ENCODE results near the gene KRT35. TPM values are rescaled to one million over a fixed set of nuclear protein-coding genes. Genes with fewer than 3 reads are reported as not detected.

The KRT35 gene
- total RNA-seq, 8 experiments from 2014 or later = 0.09 to 0.24 (median 0.17) TPM; not detected in 4

- Histone ChIP-seq H3K27ac (no peak overlapping the region), H3K4me3 (no peak overlapping the region), H3K4me1 (replicated peaks in 1 of 2) (peaks cover 3 to 15% of the 10 kb centered on the region in 2 donors)
- no peak for ATAC-seq (replicated peaks in 6 of 8)
- WGBS, 10 experiments = 0 to 40% (median 0%) methylated on average over 1 of the region's 2 CpGs; no CpG with 5 or more reads in 6 of the 10 experiments
- in situ Hi-C loops (cut with MboI; ENCODE audit: low pct_unique_long_range_greater_than_20kb in 2 of 9, low sequenced_read_pairs in 9 of 9, unreplicated experiment in 9 of 9) = loop anchor here in 2 of 9 experiments (25.0 kb wide), 1 partner anchor 582 kb away; no protein-coding TSS in a partner anchor
These were observed 13.6 kb upstream of the KRT35 start for GRCh38 chr17:41494524-41494923.

DNA sequence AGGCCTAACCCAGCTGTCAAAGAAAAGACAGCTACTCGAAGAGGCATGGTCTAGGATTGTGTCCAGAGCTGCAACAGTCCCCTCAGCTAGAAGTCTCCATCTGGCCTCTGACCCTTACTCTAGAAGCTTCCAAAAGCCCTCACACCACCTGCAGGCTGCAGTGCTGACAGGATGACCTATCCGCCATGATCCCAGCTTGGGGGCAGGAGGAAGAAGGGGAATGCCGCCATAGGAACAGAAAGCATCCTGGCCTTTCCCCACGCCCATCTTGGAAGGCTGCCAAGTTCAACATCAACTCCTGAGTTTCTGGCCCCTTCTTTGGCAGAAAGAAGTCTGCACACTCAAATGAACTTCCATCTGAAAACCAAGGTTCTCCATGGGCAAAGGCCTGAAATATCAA, 11.8 kb upstream of the KRT35 start:
- in situ Hi-C loops (cut with MboI; ENCODE audit: low pct_unique_long_range_greater_than_20kb in 2 of 9, low sequenced_read_pairs in 9 of 9, unreplicated experiment in 9 of 9) = loop anchor here in 2 of 9 experiments (25.0 kb wide), 1 partner anchor 580 kb away; no protein-coding TSS in a partner anchor
- Histone ChIP-seq H3K27ac (no peak overlapping the region), H3K4me1 (replicated peaks in 1 of 2) (peaks cover 3 to 15% of the 10 kb centered on the region in 2 donors), H3K4me3 (no peak overlapping the region)
- peak in 2 of 8 experiments; percentile 19 to 48 for ATAC-seq (replicated peaks in 6 of 8)
- WGBS, 10 experiments = 0 to 80% (median 51%) methylated on average over 1 to 4 of the region's 4 CpGs; no CpG with 5 or more reads in 4 of the 10 experiments

DNA sequence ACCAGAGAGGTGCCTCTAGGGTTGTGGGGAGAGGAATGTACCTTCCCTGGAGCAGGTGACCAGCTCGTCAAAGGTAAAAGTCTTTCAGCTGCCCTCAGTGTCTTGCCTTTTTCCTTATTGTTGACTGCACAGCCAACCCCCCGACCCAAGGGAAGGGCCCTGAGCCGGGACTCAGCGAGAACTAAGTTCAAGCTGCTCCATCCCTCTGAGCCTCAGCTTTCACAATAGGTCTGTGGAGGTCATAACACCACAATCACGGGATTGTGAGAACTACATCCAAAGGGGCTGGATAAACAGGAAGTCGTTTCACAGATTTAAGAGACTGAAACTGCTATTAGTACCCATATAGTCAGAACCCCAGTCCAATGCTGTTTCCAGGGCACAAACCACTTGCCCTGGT, 11.4 kb upstream of the KRT35 start:
- no peak overlapping the region for H3K27ac ChIP-seq
- in situ Hi-C loops (cut with MboI; ENCODE audit: low pct_unique_long_range_greater_than_20kb in 2 of 9, low sequenced_read_pairs in 9 of 9, unreplicated experiment in 9 of 9) = loop anchor here in 2 of 9 experiments (25.0 kb wide), 1 partner anchor 580 kb away; no protein-coding TSS in a partner anchor
- H3K4me3 ChIP-seq = no peak overlapping the region
- no peak for ATAC-seq (replicated peaks in 6 of 8)
- WGBS, 10 experiments = 7 to 90% (median 67%) methylated on average over 2 to 6 of the region's 6 CpGs; no CpG with 5 or more reads in 2 of the 10 experiments
- peaks cover 3 to 15% of the 10 kb centered on the region in 2 donors for H3K4me1 ChIP-seq (replicated peaks in 1 of 2)

- no peak overlapping the region for H3K4me3 ChIP-seq
- ATAC-seq (replicated peaks in 6 of 8) = no peak
- no peak overlapping the region for H3K27ac ChIP-seq
- 20 to 100% (median 72%) methylated on average over 1 to 2 of the region's 2 CpGs; no CpG with 5 or more reads in 6 of the 10 experiments for WGBS, 10 experiments
- H3K4me1 ChIP-seq (replicated peaks in 1 of 2) = peaks cover 3 to 15% of the 10 kb centered on the region in 2 donors
- in situ Hi-C loops (cut with MboI; ENCODE audit: low pct_unique_long_range_greater_than_20kb in 2 of 9, low sequenced_read_pairs in 9 of 9, unreplicated experiment in 9 of 9) = loop anchor here in 2 of 9 experiments (25.0 kb wide), 1 partner anchor 579 kb away; no protein-coding TSS in a partner anchor
These were observed 10.5 kb upstream of the KRT35 start for GRCh38 chr17:41491476-41491875.

DNA sequence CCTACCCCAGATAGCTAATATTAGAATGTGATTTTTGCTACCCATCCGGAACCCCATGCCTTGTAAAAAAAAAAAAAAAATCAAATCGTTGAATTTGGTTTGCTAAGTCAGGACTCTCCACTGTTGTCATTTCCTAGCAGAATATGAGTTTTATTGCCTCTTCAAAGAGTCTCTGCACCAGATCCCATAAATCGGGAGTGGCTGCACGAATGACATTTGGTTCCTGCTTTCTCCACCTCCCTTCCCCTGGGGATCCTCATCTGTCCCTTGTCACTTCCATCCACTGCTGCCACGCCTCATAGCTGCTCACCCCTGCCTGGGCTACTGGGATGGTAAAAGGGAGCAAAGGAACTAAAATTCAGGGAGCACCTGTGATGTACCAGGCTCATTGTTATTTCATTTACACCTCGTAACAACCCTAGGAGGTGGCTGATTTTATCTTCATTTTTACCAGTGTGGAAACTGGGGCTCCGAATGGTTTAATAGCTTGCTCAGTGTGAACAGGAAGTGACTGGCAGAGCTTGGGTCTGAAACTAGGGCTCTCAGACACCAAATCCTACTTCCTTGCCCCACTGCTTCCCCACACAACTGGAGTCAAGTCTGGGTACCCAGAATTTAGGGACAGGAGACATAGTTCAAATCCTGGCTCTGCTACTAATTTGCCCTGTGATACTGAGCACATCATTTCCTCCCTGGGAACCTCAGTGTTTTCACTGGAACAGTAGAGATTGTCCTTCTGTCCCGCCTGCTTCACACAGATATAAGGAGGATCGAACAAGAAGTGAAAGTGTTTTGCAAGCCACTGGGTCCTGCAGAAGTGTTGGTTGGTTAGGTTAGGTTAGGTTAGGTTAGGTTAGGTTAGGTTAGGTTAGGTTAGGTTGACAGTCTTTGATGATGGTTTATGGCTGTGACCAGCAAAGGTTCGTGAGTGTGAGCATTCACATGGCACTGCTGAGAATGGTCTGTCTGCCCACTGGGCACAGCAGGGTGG, 9.3 kb upstream of the KRT35 start:
- Histone ChIP-seq H3K4me3 (no peak overlapping the region), H3K4me1 (replicated peaks in 1 of 2) (peaks cover 3 to 15% of the 10 kb centered on the region in 2 donors)

GRCh38 chr17:41489531-41489930, 8.6 kb upstream of the KRT35 start, which contains the start of gene KRT36:
Gene KRT36 (minus strand): TSS chr17:41489910. CDS start chr17:41489864, 46 bp downstream.
- H3K4me3 ChIP-seq = no peak within 1 kb of the TSS
- ATAC-seq (replicated peaks in 6 of 8) = no peak
- H3K4me1 ChIP-seq (replicated peaks in 1 of 2) = peaks cover 3 to 15% of the 10 kb centered on the region in 2 donors
- in situ Hi-C loops (cut with MboI; ENCODE audit: low pct_unique_long_range_greater_than_20kb in 2 of 9, low sequenced_read_pairs in 9 of 9, unreplicated experiment in 9 of 9) = loop anchor here in 2 of 9 experiments (25.0 kb wide), 1 partner anchor 577 kb away; no protein-coding TSS in a partner anchor
- no peak within 1 kb of the TSS for H3K27ac ChIP-seq
- 90 to 100% (median 96%) methylated on average over 1 to 5 of the region's 12 CpGs; no CpG with 5 or more reads in 7 of the 10 experiments for WGBS, 10 experiments

More for the DNA sequence above, 9.3 kb upstream of the KRT35 start:
- H3K27ac ChIP-seq = no peak overlapping the region
- WGBS, 10 experiments = 16 to 75% (median 66%) methylated on average over 1 to 6 of the region's 10 CpGs; no CpG with 5 or more reads in 2 of the 10 experiments
- ATAC-seq (replicated peaks in 6 of 8) = peak in 5 of 8 experiments; percentile 46 to 87 (median 70)
- in situ Hi-C loops (cut with MboI; ENCODE audit: low pct_unique_long_range_greater_than_20kb in 2 of 9, low sequenced_read_pairs in 9 of 9, unreplicated experiment in 9 of 9) = loop anchor here in 2 of 9 experiments (25.0 kb wide), 1 partner anchor 578 kb away; no protein-coding TSS in a partner anchor

DNA sequence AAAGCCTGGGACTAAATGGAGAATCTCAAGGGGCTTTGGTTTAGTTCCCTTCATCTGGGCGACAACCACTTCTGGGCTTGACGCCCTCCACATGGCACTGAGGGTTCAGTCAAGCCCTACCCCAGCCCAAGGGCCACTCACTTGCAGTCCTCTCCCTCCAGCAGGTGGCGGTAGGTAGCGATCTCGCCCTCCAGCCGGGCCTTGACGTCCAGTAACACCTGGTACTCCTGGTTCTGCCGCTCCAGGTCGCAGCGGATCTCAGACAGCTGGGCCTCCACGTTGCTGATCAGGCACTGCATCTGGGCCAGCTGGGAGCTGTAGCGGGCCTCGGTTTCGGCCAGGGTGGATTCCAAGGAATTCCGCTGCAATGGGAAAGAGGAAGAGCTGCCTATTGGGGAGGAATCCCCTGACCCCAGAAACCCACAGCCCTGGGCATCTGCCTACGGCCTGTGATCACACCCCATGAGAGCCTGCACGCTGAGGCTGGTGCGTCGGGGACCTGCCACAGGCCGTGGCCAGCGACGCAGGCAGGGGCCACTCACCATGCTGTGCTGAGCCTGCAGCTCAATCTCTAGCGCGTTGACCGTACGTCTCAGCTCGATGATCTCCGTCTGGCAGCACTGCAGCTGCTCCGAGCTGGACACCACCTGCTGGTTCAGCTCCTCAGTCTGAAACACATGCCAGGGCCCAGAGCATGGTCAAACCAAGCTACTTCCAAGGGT, 6.0 kb upstream of the KRT35 start:
- no peak overlapping the region for H3K27ac ChIP-seq
- peaks cover 3% of the 10 kb centered on the region in 2 donors for H3K4me1 ChIP-seq (replicated peaks in 1 of 2)
- H3K4me3 ChIP-seq = no peak overlapping the region
- in situ Hi-C loops (cut with MboI; ENCODE audit: low pct_unique_long_range_greater_than_20kb in 2 of 9, low sequenced_read_pairs in 9 of 9, unreplicated experiment in 9 of 9) = loop anchor here in 2 of 9 experiments (25.0 kb wide), 1 partner anchor 575 kb away; no protein-coding TSS in a partner anchor
- 80 to 97% (median 81%) methylated on average over 3 to 15 of the region's 29 CpGs; no CpG with 5 or more reads in 7 of the 10 experiments for WGBS, 10 experiments
- peak in 1 of 8 experiments; percentile 46 for ATAC-seq (replicated peaks in 6 of 8)

DNA sequence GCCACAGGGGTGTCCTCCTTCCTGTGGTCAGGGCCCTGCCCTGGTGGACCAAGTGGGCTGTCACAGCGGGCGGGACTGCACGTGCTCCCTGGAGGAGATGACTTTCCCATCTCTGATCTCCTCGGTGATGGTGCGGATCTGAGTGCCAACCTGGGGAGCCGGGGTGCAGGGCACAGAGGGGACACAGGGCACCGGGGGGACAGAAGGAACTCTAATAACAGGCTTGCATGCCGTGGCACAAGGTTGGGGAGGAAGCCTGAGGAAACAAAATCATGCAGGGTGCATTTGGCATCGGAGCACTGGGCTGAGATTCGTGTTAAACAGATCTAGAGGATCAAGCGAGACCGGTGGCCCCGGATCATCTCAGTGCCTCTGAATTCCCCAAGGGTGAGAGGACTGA, 5.4 kb upstream of the KRT35 start:
- Histone ChIP-seq H3K4me3 (no peak overlapping the region), H3K27ac (no peak overlapping the region), H3K4me1 (replicated peaks in 1 of 2) (peaks cover 3% of the 10 kb centered on the region in 2 donors)
- in situ Hi-C loops (cut with MboI; ENCODE audit: low pct_unique_long_range_greater_than_20kb in 2 of 9, low sequenced_read_pairs in 9 of 9, unreplicated experiment in 9 of 9) = loop anchor here in 2 of 9 experiments (25.0 kb wide), 1 partner anchor 574 kb away; no protein-coding TSS in a partner anchor
- 80 to 100% (median 90%) methylated on average over 1 to 4 of the region's 13 CpGs; no CpG with 5 or more reads in 7 of the 10 experiments for WGBS, 10 experiments
- ATAC-seq (replicated peaks in 6 of 8) = no peak

DNA sequence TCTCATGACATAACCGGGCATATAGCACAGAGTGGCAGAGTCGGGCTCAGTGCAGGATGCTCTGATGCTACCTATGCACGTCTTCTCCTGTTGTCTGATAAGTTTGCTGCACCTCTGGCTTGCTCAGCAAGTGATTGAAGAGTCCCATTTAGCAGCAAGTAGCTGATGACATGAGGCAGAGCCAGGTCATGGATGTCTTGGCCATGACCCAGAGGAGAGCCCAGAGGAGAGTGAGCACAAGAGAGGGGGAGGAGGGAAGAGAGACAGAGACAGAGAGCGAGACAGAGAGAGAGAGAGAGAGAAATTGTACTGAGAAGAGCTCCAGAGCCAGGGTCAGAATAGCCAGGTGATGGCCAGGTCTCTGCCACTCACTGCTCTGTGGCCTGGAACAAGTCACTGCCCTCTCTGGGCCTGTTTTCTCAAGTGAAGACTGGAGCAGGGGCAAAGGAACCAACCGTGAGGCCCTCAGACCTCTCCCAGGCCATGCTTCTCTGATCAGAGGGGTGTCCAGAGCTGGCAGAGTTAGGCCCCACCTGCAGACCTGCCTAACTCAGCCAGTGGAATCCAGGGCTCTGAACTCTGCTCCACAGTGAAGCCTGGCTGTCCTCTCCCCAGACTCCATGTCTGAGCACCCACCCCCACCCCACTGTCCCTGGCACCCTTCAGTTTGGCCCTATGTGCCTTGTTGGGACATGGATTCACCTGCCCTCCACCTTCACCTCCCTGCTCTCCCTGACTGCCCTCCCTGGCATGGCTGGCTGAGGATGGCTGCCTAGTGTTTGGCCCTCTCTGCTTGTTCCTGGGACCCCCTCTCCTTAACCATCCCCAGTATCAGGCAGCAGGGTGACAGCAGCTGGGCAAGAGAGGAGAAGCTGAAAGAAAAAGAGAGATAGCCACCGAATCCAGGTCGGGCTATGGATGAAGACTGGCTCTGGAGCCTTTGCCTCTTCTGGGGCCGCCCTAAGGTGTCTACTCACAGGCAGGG, 4.3 kb upstream of the KRT35 start:
- H3K4me1 ChIP-seq (replicated peaks in 1 of 2) = peaks cover 2 to 3% of the 10 kb centered on the region in 2 donors
- in situ Hi-C loops (cut with MboI; ENCODE audit: low pct_unique_long_range_greater_than_20kb in 2 of 9, low sequenced_read_pairs in 9 of 9, unreplicated experiment in 9 of 9) = loop anchor here in 2 of 9 experiments (25.0 kb wide), 1 partner anchor 573 kb away; no protein-coding TSS in a partner anchor
- no peak overlapping the region for H3K27ac ChIP-seq
- H3K4me3 ChIP-seq = no peak overlapping the region
- 0 to 80% (median 80%) methylated on average over 1 to 4 of the region's 8 CpGs; no CpG with 5 or more reads in 2 of the 10 experiments for WGBS, 10 experiments
- ATAC-seq (replicated peaks in 6 of 8) = no peak

- no peak overlapping the region for H3K4me3 ChIP-seq
- in situ Hi-C loops (cut with MboI; ENCODE audit: low pct_unique_long_range_greater_than_20kb in 2 of 9, low sequenced_read_pairs in 9 of 9, unreplicated experiment in 9 of 9) = loop anchor here in 2 of 9 experiments (25.0 kb wide), 1 partner anchor 572 kb away; no protein-coding TSS in a partner anchor
- H3K4me1 ChIP-seq (replicated peaks in 1 of 2) = no peaks in the 10 kb centered on the region
- 58 to 100% (median 84%) methylated on average over 1 to 6 of the region's 7 CpGs; no CpG with 5 or more reads in 1 of the 10 experiments for WGBS, 10 experiments
- no peak overlapping the region for H3K27ac ChIP-seq
- ATAC-seq (replicated peaks in 6 of 8) = peak in 3 of 8 experiments; percentile 21 to 50 (median 49)
These were observed 3.3 kb upstream of the KRT35 start for GRCh38 chr17:41483991-41484826.
